GM19099 (cell line): Measurements from ENCODE around the gene ZBTB20.

Experiments used
- POLR2A ChIP-seq: IDR thresholded peaks from 3 replicates; pipeline ENCODE4 v1.6.1; 2011; ENCODE audit warnings: low read depth; ENCODE audit not compliant: insufficient read length; ENCODE audit errors: extremely low read depth

Gene ZBTB20

DNA sequence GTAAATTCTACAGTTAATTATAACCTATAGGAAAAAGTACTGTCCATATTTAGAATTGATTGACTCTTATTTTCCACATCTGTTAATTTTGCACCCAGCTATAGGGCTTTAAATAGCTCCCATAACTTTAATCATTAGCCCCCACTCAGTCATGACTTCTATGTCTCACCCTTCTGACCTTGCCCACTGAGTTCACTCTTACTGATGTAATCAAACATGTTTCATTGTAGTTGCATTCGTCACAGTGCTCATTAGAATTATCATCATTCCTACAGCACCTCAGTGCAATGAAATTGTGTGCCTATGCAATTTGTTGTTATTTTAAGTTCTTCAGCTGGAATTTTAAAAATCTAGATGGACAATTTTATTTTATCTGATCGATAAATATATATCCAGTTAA, 701.9 kb downstream of the ZBTB20 start:
- no peak for TF ChIP-seq POLR2A

DNA sequence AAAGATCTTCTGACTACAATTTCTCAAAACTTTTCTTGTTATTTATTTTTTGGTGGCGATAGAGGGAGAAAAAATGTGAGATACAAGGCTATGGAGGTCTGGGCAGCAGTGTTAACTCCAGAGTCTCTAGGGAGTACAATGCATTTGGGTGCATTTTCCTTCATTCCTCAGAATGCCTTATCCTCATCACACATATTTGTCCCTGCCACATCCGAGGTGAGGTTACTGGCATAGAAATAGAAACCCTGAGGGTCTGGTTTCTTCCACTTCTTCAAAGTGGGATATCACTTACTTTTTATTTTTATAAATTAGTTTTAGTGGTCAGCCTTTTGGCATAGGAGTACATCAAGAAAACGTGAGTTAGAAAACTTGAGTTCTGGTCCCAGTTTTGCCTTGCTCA, 702.9 kb downstream of the ZBTB20 start:
- no peak for TF ChIP-seq POLR2A

DNA sequence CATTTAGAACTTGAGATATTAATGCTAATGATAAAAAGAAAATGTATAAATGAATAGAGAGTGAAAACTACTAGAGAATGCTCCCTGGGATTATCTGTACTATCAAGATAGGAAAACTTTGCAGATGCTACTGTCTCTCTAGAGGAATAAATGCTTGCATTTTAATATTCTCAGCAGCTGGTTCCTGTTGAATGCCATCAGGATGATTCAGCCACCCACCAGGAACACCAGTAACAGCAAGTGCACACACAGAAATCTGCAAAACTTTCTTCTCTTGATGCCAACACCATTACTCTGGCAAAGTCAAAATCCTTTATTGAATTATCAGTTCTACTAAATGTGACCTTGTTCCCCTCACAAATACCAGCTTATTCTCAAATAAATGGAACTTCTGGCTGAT, 704.8 kb downstream of the ZBTB20 start:
- TF ChIP-seq POLR2A: no peak

DNA sequence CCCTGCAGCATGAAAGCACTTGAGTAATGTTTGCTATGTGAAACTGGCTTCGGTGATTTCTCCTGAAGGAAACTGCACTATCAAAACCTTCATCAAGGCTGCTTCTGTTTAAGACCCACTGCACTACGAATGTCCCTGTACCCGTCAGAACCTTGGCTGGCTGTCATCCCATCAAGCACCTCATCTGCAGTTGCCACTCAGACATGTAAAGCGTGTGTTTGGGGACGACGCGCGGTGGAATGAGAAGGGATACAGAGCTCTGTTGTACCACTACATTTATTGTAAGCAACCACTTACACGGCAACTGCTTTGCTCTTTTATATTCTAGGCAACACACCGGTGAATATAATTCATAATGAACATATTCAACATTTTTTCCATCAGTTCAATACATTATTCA, 705.7 kb downstream of the ZBTB20 start:
- TF ChIP-seq POLR2A: no peak

DNA sequence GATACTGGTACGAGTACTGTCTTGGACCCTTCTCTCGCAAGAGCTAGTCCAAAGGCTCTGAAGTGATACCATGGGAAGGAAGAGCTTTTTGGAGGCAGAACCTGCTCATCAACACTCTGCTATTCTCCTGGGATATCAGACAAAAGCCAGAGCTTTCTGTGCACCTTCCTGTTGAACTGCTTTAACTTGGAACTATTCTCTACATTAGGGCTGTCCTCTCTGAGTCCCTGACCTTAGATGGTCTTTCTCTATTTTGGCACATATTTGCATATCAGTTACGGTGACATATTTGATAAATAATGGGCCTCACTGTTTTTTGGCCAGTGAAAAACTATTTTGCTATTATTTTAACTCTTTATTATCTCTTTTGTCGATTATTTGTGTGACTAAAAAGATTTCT, 706.4 kb downstream of the ZBTB20 start:
- no peak for TF ChIP-seq POLR2A

DNA sequence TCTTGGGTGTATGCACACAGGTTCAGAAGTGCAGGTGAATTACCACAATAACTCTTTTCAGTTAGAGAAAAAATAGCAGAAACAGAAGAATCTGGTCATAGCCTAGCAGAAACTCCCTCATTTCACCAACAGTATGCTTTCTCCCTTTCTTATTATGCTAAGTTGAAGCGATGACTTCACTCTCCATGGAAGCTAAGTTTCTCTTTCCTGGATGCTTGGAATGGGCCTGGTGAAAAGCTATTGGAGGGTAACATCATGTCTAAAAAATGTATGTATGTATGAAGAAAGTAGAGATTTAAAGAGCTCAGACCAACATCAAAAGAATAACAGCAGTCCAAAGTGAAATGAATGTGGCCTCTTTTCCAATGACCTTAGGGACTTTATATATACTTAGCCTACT, 707.8 kb downstream of the ZBTB20 start:
- no peak for TF ChIP-seq POLR2A

DNA sequence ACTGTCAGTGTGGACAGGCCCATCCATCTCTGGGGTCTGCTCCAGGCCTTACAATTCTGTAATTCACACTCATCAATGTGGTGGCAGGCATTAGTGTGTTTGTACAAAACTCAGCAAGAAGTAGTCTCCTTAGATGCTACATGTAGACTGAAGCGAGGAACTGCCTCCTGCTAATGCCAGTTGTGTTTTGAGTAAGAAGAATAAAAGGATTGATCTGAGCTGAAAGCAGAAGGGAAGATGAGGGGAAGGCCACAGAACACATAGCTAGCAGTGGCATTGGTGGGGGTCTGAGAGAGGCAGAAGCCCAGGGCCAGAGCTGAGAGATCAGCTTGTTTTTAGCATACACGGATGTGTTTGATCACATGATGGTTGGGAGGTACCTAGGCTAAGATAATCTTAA, 709.2 kb downstream of the ZBTB20 start:
- no peak for TF ChIP-seq POLR2A

DNA sequence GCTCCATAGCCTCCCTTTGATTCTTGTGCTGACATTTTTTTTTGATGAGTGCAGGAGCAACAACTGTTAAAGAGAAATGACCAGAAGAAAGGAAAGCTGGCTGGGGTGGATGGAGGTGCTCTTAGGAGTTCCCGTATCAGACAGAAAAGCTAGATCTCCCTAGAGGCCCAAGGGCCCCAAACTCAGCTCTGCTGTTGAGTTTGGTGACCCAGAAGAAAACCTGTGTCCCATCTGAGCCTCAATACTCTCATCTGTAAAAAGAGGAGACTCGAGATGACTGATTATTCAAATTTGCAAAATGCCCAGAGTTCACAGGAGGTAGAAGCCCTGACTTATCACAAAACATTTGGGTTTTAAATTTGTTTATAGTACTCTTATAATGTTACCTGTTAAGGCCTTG, 710.9 kb downstream of the ZBTB20 start:
- no peak for TF ChIP-seq POLR2A

DNA sequence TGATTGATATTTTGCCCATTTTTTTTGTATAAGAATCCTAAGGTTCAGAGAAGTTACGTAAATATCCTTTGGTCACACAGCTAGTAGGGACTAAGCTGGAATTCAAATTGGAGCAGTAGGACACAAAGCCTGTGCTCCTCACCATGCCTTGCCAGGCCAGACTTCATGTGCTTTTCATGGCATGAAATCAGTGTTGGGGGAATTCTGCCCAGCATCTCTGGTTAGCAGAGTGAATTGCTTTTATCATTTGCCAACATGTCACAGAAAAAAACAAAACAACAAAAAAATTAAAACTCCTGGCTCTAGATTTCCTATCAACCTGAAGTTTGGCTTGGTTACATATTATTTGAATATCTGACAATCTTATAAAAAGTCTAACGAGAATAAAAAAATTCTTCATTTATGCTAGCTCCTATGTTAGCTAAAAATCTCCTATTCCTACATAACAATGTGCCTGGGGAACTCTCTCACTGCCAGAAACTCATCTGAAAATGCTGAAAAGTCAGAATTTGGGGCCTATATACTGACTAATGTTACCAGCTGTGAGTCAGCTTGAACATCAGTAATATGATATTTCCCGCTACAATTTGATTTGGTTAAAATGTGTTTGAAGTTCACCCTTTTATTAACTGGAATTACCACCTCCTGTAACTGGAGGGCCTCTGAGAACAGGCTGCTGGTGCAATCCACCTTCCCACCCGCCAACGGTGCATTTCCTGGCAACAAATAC, 711.5 kb downstream of the ZBTB20 start:
- TF ChIP-seq POLR2A: no peak

DNA sequence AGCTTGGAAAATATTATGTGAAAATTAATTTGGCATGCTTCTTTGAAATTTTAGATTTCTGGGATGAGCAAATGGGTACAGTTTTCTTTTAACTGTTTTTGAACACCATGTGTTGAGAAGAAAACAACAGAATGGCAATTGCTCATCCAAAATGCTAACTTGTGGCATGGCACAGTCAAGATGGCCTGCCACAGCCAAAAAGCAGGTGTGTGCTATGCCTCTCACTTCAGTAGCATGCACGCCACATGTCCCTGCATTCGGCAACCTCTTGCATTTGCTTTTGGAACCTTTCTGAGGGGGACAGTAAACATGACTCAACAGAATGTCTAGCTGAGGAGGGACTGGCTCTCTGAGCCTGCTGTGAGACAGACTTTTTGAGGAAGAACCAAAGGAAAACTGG, 714.8 kb downstream of the ZBTB20 start:
- TF ChIP-seq POLR2A: no peak

DNA sequence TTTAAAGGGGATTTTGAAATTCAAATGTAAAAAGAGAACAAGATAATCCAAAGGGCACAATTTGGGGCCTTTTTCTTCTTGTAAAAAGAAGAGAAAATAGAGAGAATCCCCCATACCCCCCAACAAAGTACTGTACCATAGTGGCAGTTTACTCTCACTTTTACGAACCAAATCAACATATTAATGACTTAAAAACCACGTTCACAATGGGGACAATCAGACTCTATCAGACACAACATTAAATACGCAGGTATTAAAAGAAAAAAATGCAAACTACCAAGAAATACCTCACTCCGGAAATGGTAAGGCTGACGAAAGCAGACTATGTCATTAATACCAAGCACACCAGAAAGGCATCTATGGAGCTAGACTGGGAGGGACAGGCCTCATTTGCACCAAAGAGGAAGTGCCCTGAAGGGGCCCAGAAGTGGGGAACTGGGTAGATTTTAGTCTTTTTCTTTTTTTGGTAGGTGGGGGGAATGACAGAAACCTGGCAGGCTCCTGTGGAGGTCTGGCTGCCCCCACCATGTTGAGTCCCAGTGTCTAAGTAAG, 719.0 kb downstream of the ZBTB20 start:
- no peak for TF ChIP-seq POLR2A

DNA sequence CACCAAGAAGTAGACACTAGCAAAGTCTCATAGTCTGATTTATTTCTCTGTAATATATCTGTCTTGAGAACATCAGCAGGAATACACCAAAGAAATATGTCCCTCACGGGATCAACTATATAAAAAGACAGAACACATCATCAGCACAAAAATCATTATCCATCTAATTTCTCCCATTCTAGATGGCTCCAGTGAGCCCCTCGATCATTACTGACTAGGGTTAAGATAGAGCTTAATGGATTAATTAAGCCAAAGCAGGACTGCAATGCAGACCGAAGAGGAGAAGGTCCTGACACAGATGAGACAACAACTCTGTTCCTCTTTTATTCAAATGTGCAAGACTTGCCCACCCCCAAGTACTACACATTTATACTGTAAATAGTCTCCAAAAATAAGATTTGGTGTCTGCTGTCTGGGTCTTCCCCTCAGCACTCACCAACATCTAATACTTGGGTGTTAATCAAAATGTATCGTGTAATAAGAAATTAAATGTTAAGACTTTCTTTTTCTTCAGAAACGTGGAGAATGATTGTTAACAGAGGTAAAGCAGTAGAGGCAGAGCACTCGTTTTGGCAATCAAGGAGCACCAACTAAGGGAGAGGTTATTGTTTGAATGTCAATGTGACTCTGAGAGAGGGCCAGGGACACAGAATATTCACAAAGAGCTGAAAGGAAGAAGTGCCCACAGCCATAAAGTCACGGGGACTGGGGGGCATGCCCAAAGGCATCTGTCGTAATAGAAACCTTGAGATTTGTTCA, 719.6 kb downstream of the ZBTB20 start:
- no peak for TF ChIP-seq POLR2A

DNA sequence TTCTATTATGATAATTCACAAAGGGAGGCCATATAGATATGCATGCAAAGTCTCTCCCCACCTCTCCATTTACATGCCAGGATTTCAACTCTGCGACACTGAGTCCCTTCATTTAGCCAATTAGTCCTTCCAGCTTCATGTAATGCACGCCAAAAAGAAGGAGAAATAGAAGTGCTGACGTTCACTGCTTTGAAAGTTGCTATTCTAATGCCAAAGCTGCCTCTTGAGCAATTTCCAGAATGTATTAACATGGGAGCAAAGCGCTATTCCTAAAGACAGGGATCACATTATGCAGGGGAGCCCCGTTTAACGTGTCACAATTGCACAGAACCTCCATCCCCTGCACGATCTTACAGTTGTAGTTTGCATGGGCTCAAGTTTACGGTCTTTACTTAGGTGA, 722.8 kb downstream of the ZBTB20 start:
- TF ChIP-seq POLR2A: no peak

DNA sequence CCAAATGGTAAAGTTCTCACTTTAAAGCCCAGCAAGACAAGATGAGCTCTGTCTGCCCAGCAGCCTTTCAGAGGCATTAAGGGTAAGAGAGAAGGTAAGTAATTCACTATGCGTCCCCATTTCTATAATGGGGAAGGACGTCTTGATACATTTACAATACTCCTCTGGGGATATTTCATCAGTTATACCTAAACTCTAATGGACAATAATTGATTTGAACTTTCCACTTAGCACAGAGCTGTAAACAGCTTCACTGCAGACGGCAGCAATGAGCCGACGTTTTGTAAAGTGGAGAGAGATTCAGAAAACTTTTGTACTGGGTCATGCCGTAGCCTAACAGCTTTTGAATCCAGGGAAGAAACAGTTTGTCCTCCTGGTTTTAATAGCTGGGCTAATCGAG, 725.9 kb downstream of the ZBTB20 start:
- TF ChIP-seq POLR2A: no peak

DNA sequence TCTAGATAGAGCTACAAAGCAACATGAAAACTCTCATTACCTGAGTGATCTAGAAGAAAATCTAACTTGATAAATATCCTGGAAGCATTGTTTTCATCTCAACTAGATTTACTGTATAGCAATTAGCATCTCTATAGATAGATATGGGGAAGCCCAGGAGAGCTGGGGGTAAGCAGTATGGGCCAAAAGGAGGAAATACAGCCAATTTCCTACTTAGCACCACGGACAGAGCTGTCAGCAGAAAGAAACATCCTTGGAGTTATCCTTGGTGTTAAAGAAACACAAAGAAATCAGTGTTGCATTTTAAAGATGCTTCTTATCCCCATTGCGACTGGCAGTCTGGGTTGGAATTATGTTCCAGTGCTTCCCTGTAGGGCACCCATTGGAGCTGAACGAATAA, 727.0 kb downstream of the ZBTB20 start:
- no peak for TF ChIP-seq POLR2A
